HUES48 (cell line): ENCODE measurements around the gene CEP250.
"Not testable (repeated sequence)": the region's sequence is repeated elsewhere in the genome, so short reads cannot be mapped to it uniquely, and the experiment has no call there.

Experiments used
- H3K27ac ChIP-seq: one replicate; pipeline ENCODE4 v1.7.0; 2013; ENCODE audit warnings: low read depth, low read length, inconsistent platforms
- H3K27me3 ChIP-seq: 2 replicates; pipeline ENCODE4 v1.6.1; 2013; ENCODE audit warnings: mild to moderate bottlenecking, low read length; ENCODE audit not compliant: control insufficient read depth, insufficient read depth
- H3K36me3 ChIP-seq: 2 replicates; pipeline ENCODE4 v1.6.1; 2013; ENCODE audit warnings: low read length; ENCODE audit not compliant: control insufficient read depth, insufficient read depth
- H3K4me1 ChIP-seq: 2 replicates; pipeline ENCODE4 v1.6.1; 2013; ENCODE audit warnings: mild to moderate bottlenecking, low read length; ENCODE audit not compliant: control insufficient read depth, insufficient read depth
- H3K4me3 ChIP-seq: 2 replicates; pipeline ENCODE4 v1.5.1; 2013; ENCODE audit warnings: mild to moderate bottlenecking, low read depth, low read length
- H3K9ac ChIP-seq: 2 replicates; pipeline ENCODE4 v1.6.1; 2013; ENCODE audit warnings: mild to moderate bottlenecking, low read depth, low read length, moderate library complexity
- H3K9me3 ChIP-seq: 2 replicates; pipeline ENCODE4 v1.6.1; 2013; ENCODE audit warnings: low read length; ENCODE audit not compliant: control insufficient read depth, insufficient read depth

Gene CEP250

DNA sequence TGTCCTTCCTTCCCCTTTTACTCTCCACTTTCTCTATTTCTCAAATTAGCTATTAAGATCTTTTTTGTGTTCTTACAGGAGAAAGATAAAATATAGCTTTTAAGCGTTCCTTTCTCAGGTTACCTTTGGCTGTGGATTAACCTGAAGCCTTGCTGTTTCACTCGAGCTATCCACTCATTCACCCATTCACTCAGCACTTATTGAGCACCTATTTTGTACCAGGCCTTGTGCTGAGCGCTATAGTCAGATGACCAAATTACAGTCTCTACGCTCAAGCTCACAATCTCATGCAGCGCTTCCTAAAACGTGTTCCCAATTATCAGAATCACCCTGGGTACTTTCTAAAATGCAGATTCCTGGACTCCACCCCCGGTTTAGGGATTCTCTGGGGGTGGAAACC, 1.8 kb upstream of the CEP250 start:
- Histone ChIP-seq H3K4me1 (peaks cover 9% of the 10 kb centered on the region; the same call in 1 of the 2 replicates), H3K9me3 (no peaks in the 10 kb centered on the region), H3K4me3 (peak overlapping the region; percentile 87), H3K27ac (no peak overlapping the region), H3K36me3 (no peaks in the 10 kb centered on the region), H3K9ac (no peak overlapping the region), H3K27me3 (no peaks in the 10 kb centered on the region)

DNA sequence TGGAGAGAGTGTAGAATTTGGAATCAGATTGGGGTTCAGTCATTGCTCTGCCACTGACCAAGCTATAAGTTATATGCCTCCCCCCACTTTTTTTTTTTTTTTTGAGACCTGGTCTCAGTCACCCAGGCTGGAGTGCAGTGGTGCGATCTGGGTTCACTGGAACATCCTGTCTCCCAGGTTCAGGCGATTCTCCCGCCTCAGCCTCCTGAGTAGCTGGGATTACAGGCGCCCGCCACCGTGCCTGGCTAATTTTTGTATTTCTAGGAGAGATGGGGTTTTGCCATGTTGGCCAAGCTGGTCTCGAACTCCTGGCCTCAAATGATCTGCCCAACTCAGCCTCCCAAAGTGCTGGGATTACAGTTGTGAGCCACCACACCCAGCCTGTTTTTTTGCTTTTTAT, 1.3 kb downstream of the CEP250 start:
- not testable (repeated sequence) for H3K27ac ChIP-seq, H3K9ac ChIP-seq, H3K27me3 ChIP-seq, H3K9me3 ChIP-seq, H3K4me3 ChIP-seq, H3K4me1 ChIP-seq
- H3K36me3 ChIP-seq = peaks cover 20% of the 10 kb centered on the region

GRCh38 chr20:35457539-35457938, 2.1 kb downstream of the CEP250 start:
- H3K36me3 ChIP-seq = peaks cover 28% of the 10 kb centered on the region
- not testable (repeated sequence) for H3K9ac ChIP-seq, H3K4me1 ChIP-seq, H3K27ac ChIP-seq, H3K4me3 ChIP-seq, H3K9me3 ChIP-seq, H3K27me3 ChIP-seq

GRCh38 chr20:35458388-35458787, 3.0 kb downstream of the CEP250 start:
- no peak overlapping the region for H3K4me3 ChIP-seq
- H3K9me3 ChIP-seq = no peaks in the 10 kb centered on the region
- H3K4me1 ChIP-seq = peaks cover 4% of the 10 kb centered on the region; the same call in 1 of the 2 replicates
- H3K36me3 ChIP-seq = peaks cover 34% of the 10 kb centered on the region
- H3K27me3 ChIP-seq = no peaks in the 10 kb centered on the region
- H3K27ac ChIP-seq = no peak overlapping the region
- H3K9ac ChIP-seq = no peak overlapping the region

- Histone ChIP-seq H3K27ac (no peak overlapping the region), H3K9me3 (no peaks in the 10 kb centered on the region), H3K9ac (no peak overlapping the region), H3K27me3 (no peaks in the 10 kb centered on the region), H3K4me3 (no peak overlapping the region), H3K36me3 (peaks cover 62% of the 10 kb centered on the region), H3K4me1 (peaks cover 2% of the 10 kb centered on the region; the same call in 1 of the 2 replicates)
Measured at GRCh38 chr20:35461620-35462019, 6.2 kb downstream of the CEP250 start.

- no peak overlapping the region for H3K4me3 ChIP-seq
- H3K4me1 ChIP-seq = peaks cover 2% of the 10 kb centered on the region; the same call in 1 of the 2 replicates
- no peaks in the 10 kb centered on the region for H3K9me3 ChIP-seq
- H3K27ac ChIP-seq = no peak overlapping the region
- peaks cover 68% of the 10 kb centered on the region for H3K36me3 ChIP-seq
- H3K9ac ChIP-seq = no peak overlapping the region
- H3K27me3 ChIP-seq = no peaks in the 10 kb centered on the region
Measured at GRCh38 chr20:35462351-35462750, 7.0 kb downstream of the CEP250 start.

DNA sequence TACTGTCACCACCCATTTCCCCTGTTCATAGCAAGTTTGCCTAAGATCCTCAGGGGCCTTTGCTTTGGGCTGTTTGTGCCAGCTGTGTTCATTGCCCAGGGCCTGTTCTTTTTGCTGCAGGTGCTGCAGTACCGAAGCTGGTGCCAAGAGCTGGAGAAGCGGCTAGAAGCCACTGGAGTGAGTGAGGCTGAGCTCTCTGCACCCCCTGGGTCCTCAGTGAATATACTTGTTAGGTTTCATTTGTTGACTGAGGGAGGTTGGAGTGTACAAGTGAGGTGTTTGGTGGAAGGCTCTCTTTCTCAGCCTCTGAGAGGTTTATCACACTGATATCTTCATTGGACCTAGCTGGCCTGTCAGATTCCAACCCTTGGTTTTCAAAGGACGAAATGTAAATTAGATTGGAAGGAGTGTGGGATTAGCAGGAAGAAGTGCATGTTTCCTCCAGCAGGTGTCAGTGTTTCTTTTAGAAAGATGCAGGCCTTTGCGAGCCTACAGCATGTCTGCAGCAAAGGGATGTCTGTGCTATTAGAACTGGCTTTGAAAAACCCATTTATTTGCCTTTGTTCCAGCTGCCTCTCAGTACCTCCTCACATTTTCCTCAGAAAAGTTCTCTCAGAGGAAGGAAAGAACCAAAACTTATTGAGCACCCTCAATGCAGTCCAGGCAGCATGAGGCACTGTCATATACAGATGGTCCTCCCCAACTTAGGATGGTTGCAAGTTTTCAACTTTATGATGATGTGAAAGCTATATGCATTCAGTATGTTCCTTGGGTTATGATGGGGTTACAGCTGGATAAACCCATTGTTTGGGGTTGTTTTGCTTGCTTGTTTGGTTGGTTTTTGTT, 8.3 kb downstream of the CEP250 start:
- Histone ChIP-seq H3K27ac (no peak overlapping the region), H3K27me3 (no peaks in the 10 kb centered on the region), H3K4me3 (no peak overlapping the region), H3K9ac (no peak overlapping the region), H3K36me3 (peaks cover 81% of the 10 kb centered on the region), H3K4me1 (peaks cover 2% of the 10 kb centered on the region; the same call in 1 of the 2 replicates), H3K9me3 (no peaks in the 10 kb centered on the region)

GRCh38 chr20:35465976-35466375, 10.6 kb downstream of the CEP250 start:
- Histone ChIP-seq H3K4me1 (peaks cover 2% of the 10 kb centered on the region; the same call in 1 of the 2 replicates), H3K4me3 (no peak overlapping the region), H3K27me3 (no peaks in the 10 kb centered on the region), H3K36me3 (peaks cover 91% of the 10 kb centered on the region), H3K27ac (no peak overlapping the region), H3K9me3 (no peaks in the 10 kb centered on the region), H3K9ac (no peak overlapping the region)

DNA sequence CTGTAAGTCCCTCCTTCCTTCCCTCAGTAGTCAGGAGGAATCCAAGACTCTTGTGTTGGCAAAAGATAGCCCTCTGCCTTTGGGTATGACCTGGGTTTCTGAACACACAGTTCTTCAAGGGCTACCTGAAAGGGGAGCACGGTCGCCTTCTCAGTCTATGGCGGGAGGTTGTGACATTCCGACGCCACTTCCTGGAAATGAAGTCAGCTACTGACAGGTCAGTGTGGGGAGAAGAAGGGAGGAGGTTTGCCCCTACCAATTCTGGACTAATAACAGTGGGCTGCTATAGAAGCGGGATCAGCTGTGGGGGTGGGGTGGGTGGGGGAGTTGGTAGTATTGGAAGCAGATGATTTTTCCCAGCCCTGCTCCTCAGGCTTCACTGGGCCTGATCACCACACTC, 11.5 kb downstream of the CEP250 start:
- H3K36me3 ChIP-seq = peaks cover 91% of the 10 kb centered on the region
- H3K27ac ChIP-seq = no peak overlapping the region
- no peak overlapping the region for H3K4me3 ChIP-seq
- H3K4me1 ChIP-seq = peaks cover 2% of the 10 kb centered on the region; the same call in 1 of the 2 replicates
- no peaks in the 10 kb centered on the region for H3K9me3 ChIP-seq
- H3K27me3 ChIP-seq = no peaks in the 10 kb centered on the region
- no peak overlapping the region for H3K9ac ChIP-seq

- H3K4me1 ChIP-seq = peaks cover 2% of the 10 kb centered on the region; the same call in 1 of the 2 replicates
- H3K27ac ChIP-seq = no peak overlapping the region
- H3K27me3 ChIP-seq = no peaks in the 10 kb centered on the region
Measured at GRCh38 chr20:35467339-35468224, 12.2 kb downstream of the CEP250 start.

More at GRCh38 chr20:35467339-35468224, 12.2 kb downstream of the CEP250 start:
- H3K9me3 ChIP-seq = no peaks in the 10 kb centered on the region
- no peak overlapping the region for H3K4me3 ChIP-seq
- H3K36me3 ChIP-seq = peaks cover 91% of the 10 kb centered on the region
- no peak overlapping the region for H3K9ac ChIP-seq
